AG20443 (cell line): Measurements from ENCODE around the gene SPHK1.

Source experiments
- DNase-seq: peaks from one replicate; pipeline ENCODE4 v3.0.0; 2012; ENCODE audit warnings: low spot score, mixed read lengths

Gene SPHK1

DNA sequence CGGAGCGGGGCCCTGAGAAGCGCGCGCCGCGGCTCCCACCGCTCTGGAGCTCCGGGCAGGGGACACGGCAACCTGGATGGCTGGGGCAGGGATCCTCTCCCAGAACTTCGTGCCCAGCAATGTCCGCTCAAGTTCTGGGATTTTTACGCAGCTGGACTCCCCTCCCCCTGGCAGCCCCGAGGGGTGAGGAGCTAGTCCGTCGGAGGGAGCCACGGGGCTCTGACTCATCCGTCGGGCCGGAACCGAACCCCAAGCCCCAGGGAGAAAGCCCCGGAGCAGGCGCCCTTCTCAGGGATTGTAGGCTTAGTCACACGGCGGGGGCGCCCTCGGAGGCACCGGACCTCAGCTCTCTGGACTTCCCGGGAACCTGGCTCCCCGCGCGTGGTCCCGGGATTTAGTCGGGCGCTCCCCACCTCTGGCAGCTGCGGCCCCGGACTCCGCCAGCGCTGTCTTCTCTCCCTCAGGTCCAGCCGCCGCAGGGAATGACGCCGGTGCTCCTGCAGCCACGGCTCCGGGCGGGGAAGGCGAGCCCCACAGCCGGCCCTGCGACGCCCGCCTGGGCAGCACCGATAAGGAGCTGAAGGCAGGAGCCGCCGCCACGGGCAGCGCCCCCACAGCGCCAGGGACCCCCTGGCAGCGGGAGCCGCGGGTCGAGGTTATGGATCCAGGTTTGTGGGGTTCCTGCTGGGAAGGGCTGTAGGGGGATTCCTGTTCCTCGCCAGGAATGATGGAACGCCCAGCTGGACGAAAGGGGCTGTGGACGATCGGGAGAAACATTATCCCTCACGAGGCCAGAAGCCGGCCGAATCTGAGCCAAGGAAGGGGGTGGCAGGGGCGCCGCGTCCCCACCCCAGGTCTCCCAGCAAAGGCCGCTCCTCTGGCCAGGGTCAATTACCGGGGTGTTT is 830 bp downstream of the SPHK1 start:
- DNase-seq: peak; percentile 76

DNA sequence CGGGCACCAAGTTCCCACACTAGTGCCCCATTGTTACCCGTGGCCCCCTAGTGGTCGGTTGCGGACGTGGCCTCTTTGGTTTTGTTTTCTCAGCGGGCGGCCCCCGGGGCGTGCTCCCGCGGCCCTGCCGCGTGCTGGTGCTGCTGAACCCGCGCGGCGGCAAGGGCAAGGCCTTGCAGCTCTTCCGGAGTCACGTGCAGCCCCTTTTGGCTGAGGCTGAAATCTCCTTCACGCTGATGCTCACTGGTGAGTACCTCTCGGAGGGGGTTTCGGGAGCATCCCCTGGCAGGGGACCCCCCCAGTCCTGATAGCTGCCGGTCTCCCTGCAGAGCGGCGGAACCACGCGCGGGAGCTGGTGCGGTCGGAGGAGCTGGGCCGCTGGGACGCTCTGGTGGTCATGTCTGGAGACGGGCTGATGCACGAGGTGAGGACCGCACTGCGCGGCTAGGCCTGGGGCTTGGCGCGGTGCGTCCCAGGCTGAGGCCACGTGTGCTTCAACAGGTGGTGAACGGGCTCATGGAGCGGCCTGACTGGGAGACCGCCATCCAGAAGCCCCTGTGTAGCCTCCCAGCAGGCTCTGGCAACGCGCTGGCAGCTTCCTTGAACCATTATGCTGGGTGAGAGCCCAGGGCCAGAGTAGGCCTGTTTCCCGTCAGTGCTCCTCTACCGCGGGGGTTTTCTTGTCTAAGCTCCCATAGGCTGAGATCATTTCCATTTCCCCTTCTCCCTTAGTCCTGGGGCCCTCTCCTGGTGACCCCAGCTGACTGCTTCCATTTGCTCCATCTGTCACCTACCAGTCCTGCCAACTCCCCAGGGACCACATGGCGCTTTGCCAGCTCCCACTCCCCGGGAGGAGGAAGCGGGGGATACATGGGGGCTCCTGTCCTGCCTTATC is 1.7 kb downstream of the SPHK1 start:
- peak; percentile 94 for DNase-seq

DNA sequence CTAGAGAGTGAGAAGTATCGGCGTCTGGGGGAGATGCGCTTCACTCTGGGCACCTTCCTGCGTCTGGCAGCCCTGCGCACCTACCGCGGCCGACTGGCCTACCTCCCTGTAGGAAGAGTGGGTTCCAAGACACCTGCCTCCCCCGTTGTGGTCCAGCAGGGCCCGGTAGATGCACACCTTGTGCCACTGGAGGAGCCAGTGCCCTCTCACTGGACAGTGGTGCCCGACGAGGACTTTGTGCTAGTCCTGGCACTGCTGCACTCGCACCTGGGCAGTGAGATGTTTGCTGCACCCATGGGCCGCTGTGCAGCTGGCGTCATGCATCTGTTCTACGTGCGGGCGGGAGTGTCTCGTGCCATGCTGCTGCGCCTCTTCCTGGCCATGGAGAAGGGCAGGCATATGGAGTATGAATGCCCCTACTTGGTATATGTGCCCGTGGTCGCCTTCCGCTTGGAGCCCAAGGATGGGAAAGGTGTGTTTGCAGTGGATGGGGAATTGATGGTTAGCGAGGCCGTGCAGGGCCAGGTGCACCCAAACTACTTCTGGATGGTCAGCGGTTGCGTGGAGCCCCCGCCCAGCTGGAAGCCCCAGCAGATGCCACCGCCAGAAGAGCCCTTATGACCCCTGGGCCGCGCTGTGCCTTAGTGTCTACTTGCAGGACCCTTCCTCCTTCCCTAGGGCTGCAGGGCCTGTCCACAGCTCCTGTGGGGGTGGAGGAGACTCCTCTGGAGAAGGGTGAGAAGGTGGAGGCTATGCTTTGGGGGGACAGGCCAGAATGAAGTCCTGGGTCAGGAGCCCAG is 2.8 kb downstream of the SPHK1 start:
- DNase-seq: no peak

DNA sequence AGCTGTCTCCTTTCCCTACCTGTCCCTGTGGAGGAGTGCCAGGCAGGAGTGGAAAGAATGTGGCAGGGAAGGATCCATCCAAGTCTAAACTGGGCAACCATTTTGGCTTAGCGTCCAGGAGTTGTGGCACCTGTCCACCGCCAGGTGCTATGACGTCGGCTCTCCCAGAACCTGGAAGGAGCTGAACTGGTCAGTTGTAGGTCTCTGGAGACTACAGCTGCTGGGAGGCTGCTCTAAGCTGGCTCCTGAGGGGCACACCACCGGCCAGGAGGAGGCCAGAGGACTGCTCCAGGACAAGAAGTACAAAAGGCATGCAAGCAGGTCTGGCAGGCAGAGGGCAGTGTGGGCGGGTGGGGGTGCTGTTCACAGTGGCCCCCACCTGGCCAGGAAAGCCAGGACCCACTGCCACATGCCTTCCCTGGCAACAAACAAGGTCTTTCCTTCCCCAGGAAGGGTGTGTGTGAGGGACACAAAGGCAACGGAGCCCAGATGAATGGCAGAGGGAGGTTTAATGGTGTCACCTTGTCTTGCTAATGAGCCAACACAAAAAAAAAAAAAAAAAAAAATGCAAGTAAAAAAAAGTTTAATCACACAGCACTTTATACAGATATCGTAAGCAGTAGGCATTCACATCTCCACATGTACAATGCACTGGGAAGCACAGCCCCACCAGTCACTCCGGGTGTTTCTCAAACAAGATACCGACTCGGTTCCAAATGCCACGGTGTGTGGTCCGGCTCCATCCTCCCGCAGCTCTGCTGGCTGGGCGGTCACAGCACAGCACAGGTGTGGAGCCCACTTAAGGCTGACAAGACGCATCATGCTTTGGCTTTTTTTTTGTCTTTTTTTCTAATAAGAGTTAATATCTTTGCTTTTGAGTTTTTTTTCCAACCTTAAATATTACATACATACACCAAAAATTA is 4.8 kb downstream of the SPHK1 start:
- DNase-seq: peak; percentile 30

DNA sequence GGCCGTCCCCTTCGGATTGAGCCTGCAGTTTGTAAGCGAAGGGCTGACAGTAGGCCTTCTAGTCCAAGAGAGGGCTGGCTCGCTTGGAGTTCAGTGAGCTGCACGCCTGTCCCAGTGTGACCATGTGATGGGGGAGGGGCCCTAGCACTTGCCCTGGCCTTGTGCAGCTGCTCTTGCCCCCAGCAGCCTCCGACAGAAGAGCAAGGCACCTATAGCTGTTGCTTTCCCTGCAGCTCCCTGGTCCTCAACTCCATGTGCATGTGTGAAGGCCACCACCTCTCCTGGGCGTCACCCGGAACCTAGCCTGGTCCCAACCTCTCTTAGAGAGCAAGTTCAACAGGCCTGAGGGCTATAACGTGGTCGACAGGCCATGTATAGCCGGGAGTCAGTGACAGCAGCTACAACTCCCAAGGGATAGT is 5.6 kb downstream of the SPHK1 start:
- no peak for DNase-seq

DNA sequence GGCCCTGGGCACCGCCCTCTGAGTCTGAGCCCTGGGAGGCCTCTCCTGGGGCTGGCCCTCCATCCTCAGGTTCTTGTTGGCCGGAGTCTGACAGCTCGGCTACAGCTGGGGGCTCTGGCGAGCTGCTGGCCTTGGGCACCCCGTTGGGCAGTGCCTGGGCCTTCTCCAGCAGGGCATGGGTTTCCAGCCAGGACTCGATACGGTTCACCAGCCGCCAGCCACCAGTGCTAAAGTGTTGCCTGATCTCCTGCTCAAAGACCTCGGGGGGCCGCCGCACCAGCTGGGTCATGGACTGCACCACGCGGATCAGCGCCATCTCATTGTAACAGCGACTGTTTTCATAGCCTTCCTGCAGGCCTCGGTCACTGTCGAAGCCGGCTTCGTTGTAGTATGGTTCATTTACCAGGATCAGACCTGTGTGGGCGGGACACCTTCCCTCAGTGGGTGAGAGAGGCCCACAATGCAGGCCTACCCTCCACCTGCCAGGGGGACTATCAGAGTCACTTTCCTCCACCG is 6.8 kb downstream of the SPHK1 start:
- DNase-seq: no peak

DNA sequence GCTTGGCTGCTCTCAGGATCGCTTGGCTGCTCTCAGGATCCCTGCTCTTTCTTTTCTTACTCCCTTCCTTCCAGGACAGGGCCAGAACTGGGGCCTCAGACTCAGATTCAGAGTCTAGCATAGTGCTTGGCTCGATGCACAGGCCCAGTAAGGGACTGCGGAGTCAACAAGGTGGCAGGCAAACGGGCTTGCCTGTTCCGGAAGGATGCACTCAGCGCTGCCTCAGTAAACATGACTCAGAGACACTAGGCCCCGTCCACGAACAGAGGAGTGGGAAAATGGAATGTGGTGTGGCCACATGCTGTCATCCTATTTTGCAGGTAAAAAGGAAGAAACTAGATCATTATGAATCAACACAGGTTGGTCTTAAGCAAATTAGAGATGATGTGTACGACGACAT is 9.8 kb downstream of the SPHK1 start:
- DNase-seq: no peak

DNA sequence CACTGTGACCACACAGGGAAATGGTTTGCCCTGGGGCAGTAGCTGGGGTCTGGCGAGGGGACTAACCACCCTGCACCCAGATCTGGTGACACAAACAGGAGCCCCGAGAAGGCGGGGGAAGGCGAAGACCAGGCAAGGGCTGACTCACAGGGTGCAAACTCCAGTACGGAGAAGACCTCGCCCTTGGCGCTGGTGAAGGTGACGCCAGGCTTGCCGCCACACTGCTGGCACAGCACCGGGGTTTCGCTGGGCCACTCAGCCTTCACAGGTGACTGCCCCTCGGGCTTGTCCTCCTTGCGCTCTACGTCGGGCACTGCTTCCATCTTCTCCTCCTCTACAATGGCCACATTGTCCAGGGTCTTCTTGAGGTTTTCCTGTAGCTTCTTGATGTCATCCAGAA is 11.6 kb downstream of the SPHK1 start:
- DNase-seq: no peak

DNA sequence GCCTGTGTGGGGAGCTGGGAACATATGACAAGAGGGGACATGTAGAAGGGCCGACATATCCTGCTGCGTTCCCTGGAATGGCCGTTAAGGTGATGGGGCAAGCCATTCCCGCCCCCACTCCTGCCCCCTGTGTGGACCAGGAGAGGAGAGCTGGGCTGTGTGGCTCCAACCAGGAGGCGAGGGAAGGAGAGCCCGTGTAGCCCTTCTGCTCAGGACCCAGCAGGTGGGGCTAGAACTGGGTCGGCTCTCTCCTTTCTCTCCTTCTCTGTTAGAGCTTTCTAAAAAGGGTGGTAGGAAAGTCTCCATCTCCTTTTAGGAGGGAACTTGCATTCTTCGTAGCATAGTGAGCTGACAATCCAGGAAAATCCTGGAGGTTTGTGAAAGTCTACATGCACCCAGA is 12.8 kb downstream of the SPHK1 start:
- no peak for DNase-seq

DNA sequence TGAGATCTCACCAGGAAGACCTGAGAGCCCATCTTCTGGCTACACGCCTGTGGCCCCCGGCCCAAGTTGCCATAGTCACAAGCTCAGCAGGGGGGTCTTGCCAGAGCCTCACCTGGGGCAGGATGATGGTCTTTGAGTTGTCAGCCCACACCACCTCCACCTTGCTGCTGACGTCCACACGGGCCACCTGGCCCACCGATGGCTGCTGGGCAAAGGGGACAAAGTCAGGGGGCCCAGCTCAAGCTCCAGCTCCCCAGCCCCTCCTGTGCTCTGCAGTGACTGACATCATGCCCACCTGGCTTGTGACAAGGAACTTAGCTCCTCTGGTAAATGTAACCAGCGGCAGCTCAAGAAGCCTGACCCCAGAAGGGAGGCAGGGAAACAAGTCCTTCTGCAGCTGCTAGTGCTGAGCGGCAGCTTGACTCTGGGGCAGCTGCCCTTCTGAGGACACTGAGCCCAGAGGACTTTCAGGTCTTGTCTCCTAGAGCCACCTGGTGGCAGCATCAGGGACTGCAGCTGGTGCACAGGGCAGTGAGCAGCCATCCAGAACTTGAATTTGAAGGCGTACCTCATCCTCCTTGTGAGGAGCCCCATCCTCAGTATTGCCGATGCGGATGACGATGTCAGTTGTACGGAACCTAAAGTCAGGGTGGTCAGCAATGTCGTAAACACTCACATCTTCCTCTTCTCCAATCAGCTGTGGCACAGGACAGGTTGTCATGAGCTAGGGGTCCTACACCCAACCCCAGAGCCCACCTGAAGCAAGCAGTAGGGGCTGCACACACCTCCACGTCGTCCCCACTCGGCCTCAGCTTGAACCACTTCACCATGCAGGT is 13.5 kb downstream of the SPHK1 start:
- peak; percentile 92 for DNase-seq

DNA sequence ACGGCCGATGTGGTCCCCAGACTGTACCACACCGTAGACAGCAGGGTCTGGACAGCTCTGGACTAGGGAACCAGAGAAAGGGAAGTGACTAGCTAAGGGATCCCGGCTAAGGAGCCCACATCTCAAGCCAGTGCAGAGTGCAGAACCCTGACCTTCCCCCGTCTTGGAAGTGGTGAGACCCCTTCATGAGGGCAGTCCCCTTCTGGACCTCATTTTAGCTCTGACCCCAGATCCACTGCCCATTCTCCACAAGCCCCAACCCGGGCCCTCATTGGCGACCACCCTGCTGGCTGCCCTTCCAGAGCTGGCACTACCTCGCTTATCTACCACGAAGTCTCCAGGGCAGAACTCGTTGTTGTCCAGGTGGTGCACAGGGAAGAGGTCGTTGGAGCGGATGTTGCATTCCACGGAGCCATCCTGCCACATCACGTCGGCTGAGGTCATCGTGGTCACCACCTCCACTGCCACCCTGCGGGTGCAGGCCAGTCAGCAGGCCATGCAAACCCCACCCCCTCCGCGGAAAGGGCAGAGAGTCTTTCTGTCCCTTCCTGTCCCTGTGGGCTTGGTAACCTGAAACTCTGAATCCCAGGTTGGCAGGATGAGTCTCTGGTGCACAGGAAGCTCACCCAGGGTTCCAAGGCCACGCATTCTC is 14.2 kb downstream of the SPHK1 start:
- no peak for DNase-seq

DNA sequence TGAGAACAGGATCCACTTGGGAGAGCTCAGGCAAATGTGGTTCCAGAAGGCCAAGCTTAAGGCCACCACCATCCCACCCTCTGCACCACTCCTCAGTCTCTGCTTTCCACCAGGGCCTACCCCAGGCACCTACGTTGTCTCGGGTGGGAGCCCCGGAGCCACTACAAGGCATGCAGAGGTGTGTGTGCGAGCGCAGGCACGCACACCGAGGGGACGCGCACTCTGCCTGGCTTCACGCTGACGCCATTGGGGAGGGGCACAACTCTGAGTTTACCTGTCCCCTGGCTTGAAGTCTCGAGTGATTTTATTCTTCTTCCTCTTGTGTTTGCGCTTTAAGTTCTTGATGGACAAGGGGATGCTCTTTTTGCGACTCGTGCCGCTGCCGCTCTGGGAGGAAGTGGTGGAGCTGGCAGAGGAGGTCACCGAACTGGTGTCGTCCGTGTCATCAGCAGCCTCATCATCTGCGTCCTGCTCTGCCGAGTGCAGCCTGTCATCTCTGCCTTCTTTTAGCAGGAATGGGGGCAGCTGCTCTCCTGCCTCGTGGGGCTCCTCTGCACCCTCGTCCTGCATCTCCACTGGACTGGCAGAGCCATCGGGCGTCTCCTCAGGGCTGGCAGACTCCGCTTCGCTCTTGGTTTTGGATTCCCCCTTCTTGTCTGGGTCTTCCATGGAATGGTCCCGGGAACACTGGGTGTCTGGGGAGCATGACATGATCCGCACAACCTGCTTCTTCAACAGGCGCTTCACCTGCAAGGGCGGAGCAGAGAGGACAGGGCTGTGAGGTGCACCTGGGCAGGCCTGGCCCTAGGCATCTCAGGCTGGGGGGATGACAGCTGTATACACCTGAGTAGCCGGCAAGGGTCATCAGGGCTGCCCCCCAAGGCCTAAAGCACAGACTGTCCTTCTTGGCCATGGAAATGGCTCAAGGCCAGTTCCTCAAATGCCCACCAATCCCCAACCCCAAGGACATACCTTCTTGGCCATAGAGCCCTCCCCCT is 15.1 kb downstream of the SPHK1 start:
- DNase-seq: no peak

DNA sequence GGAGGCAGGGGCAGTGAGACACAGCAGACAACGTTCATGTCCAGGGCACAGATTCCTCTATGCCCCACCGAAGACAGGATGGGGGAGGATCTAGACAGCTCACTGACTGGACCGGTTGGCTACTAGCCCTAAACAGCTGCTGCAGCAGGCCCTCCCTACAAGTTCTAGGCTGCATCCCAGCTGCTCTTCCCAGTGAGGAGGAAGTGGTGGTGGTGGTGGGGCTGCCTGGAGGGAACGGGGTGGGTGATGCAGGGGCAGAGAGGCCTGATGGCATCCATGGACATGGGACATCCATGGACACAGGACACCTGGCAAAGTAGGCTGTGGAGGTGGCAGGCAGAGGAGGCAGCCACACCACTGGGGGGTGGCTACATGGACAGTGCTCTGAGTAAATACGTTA is 18.3 kb downstream of the SPHK1 start:
- no peak for DNase-seq

DNA sequence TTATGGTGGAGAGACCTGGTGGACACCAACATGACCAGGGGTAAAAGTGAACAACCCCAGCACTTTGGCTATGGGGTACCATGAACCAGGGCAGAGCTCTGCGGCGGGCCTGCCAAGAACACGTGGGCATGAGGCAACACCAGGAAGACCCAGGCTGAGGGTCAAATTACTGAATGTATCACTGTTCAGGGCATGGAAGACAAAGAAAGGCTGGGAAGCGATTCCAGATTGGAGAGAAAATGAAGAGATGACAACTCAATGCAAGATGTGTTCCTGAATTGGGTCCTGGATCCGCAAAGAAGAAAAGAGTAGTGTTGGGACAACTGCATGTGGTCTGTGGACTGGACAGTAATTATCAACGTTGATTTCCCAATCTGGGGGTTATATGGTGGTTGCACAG is 19.8 kb downstream of the SPHK1 start:
- no peak for DNase-seq

DNA sequence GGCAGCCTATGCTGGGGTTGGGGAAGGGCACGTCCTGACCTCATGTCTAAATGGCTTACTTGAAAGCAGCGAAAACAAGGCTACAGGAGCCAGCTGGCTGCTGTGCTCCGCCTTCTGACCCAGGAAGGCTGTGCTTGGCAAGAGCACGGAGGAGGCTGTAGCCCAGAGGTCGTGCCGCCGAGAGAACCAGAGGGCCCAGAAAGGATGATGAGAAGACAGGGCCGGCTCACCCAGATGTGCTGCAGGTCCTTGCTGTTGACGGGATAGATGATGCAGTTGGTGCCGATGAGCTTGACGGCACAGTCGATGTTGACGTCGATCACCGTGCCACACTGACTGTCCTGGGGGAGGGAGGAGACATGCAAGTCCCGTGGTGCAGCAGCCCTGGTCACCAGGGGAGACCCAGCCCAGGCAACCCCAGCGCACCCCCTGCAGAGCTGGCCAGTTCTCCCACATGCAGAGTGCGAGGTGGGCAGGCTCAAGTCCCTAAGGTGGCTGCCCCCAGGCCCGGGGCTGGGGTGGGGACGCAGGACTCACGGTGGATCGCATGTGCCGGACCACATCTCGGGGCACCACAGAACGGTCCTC is 20.7 kb downstream of the SPHK1 start:
- DNase-seq: no peak

DNA sequence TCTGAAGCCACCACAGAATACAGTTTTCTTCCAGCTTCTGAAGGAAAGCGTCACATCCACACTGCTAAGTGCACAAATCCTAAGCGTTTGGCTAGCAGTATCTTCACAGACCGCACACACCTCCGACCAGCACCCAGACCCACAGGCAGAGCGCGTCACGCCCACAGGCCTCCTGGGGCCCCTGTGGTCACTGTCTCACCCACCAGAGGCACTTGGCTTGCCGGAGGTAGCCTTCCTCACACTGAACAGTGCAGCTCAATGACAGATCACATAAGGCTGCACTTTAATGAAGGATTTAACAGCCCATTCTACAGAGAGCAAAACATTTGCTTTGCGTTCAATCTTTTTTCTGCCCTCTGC is 21.2 kb downstream of the SPHK1 start:
- DNase-seq: no peak

DNA sequence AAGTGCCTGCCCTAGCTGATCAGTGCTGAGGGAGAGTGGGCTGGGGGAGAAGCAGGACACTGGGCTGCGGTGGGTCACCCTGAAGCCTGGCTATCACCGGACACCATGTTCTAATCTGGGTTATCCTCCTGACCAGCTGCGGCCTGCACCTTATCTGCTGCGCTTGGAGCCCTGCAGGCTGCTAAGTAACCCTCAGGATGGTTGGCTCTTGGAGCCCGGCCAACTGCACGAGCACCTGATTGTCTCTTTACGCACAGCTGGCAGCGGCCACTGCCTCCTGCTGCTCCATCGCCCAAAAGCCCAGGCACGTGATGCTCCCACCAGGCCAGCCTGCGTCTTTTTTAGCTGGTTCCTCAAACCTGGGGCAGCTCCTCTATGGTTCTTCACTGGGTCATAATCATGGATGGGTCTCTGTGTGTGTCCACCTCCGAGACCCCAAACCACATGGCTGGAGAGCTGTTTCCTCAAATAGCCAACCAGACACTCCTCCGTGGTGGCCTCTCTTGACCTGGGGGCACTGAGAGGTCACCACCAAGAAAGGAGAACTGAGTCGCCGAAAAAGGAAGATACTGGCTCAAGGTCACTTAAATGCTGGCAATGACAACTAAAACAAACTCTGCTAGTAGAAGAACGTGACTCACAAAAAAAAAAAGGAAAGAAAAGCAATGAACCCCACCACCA is 21.7 kb downstream of the SPHK1 start:
- DNase-seq: no peak
